ENCODE measurements around the gene WIZ.

The WIZ gene

DNA sequence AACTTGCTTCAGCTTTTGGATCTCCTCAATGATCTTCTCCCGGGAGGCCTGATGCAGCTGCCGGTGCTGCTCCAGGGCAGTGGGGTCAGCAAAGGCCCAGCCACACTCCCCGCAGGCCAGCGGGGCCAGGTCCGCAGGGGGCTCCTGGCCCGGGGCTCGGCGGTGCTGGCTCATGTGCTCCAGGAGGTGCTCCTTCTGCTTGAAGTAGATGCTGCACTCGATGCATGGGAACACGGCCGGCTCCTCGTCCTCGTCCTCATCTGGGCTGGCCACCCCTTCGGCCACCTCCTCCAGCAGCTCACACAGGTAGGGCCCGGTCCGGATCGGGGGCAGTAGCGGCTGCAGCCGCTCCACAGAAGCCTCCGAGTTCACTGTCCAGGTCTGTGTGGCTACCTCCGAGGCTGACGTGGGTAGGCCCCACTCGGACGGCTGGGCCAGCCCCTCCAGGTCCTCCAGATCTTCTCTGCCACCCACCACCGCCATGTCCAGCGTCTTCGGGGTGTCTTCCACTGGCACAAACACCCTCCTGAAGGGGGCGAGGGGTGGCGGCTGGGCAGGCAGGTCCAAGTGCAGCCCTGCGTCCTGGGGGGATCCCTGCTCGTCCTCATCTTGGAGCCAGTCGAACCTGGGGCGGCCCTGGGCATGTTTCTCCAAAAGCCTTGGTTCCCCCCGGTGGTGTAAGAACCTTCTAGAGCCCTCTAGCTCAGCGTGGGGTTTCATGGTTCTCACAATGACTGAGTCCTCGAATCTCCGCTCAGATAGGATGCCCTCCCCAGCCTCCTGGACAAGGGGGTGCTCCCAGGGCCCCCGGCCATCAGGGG is 9.7 kb downstream of the WIZ start:
- H3K4me3 ChIP-seq (ENCODE audit: low read depth, low read length), result no peak overlapping the region
- DNase-seq (ENCODE audit: low read depth), result no peak

GRCh38 chr19:15439078-15439799 is 10.5 kb downstream of the WIZ start:
- DNase-seq (ENCODE audit: low read depth), result no peak
- TF ChIP-seq CTCF (IDR thresholded peaks at IDR 0.05; ENCODE audit: control insufficient read depth, extremely low read depth, insufficient read depth), result no peak
- H3K4me3 ChIP-seq (ENCODE audit: low read depth, low read length), result no peak overlapping the region

More for the DNA sequence above, 9.7 kb downstream of the WIZ start:
- TF ChIP-seq CTCF (IDR thresholded peaks at IDR 0.05; ENCODE audit: control insufficient read depth, extremely low read depth, insufficient read depth), result no peak

GRCh38 chr19:15438577-15438976 is 11.2 kb downstream of the WIZ start:
- TF ChIP-seq CTCF (IDR thresholded peaks at IDR 0.05; ENCODE audit: control insufficient read depth, extremely low read depth, insufficient read depth), result no peak
- H3K4me3 ChIP-seq (ENCODE audit: low read depth, low read length), result no peak overlapping the region
- DNase-seq (ENCODE audit: low read depth), result no peak

DNA sequence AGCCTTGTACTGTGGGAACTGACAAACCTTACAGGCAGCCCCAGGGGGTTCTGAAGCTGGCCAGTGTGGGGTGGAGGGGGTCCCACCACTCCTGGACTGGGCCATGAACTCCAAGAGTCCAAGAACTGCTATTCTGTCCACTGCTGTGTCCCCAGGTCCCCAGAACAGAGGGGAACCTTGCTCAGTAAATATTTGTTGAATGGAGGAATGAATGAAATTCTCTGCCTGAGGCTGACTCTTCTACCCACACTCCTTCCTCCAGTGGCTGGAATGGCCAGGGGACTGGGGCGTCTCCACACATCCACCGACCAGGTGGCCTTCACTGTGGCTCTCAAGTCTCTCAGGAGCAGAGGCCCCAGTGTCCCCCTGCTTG is 11.6 kb downstream of the WIZ start:
- no peak overlapping the region for H3K4me3 ChIP-seq (ENCODE audit: low read depth, low read length)
- no peak for TF ChIP-seq CTCF (IDR thresholded peaks at IDR 0.05; ENCODE audit: control insufficient read depth, extremely low read depth, insufficient read depth)
- DNase-seq (ENCODE audit: low read depth), result no peak

DNA sequence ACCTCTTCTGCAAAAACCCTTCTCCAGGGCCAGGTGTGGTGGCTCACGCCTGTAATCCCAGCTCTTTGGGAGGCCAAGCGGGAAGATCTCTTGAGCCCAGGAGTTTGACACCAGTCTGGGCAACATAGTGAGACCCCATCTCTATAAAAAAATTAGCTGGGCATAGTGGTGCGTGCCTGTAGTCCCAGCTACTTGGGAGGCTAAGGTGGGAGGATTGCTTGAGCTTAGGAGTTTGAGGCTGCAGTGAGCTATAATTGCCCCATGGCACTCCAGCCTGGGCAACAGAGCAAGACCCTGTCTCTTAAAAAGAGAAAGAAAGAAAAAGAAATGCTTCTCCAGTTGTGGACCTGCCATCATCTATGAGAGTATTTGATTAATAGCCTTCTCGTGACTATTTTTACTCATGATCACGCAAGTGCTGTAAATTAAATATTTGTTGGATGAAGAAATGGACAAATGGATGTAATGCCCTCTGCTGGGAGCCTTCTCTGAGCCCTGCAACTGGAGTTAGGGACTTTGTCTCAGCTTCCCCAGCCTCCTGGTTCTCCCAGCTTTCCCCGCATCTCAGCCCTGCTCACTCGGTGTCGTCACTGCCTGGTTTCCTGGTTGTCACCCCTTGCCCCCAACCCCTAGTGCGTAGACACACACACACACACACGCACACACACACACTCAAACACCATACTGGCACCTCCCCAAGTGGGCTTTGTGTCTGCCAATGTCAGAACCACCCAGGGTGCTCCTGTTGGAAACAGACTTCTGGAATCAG is 12.2 kb downstream of the WIZ start:
- H3K4me3 ChIP-seq (ENCODE audit: low read depth, low read length), result no peak overlapping the region
- TF ChIP-seq CTCF (IDR thresholded peaks at IDR 0.05; ENCODE audit: control insufficient read depth, extremely low read depth, insufficient read depth), result peak; percentile 36
- DNase-seq (ENCODE audit: low read depth), result no peak

DNA sequence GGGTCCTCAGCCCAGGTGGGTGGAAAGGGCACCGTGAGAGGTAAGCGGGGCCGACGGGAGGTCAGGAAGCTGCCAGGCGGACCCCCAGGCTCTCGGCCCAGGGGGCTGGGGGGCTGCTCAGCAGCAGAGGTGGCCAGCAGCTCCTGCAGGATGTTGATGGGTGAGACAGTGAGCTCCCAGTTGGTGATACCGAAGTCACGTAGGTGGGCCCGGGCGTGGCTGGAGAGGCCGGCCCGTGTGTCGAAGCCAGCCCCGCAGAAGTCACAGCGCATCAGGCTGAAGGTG is 13.0 kb downstream of the WIZ start:
- DNase-seq (ENCODE audit: low read depth), result no peak

More for the DNA sequence above, 13.0 kb downstream of the WIZ start:
- no peak overlapping the region for H3K4me3 ChIP-seq (ENCODE audit: low read depth, low read length)
- no peak for TF ChIP-seq CTCF (IDR thresholded peaks at IDR 0.05; ENCODE audit: control insufficient read depth, extremely low read depth, insufficient read depth)

Data from LNCaP clone FGC (cell line).